Measurements from ENCODE around the gene CACNA1C. TPM values are rescaled to one million over a fixed set of nuclear protein-coding genes. Genes with fewer than 3 reads are reported as not detected.

Gene CACNA1C
- total RNA-seq, 2 donors from 2014 or later = 99.2 to 127 TPM

DNA sequence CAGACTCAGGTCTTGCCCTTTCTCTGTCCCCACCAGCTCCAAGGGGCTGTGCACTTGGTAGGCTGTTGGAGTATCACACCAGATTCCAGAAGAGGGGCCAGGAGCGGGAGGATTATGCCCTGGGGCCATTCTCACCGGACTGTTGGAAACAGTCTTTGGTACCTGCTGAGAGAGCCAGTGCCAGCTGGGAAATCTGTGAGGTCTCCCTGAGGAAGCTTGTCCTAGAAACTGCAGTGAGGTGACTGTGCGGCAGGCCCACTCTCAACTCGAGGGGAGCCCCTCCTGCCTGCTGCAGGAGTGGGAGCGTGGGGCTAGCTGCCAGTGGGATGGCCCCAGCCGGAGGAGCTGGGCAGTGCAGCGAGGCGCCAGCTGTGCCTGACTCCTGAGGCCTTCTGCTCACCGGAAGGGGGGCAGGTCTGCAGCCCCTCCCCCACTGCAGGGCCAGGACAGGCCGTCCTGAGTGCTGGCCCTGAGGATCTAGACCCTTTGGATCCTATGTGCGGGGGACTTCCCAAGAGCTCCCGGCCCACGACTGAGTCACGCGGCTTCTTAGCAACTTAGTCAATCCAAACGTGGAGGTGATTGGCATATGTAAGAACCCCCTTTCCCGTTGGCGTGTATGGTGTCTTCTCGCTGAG is 295.2 kb downstream of the CACNA1C start:
- DNase-seq (no peak), ATAC-seq (peak; percentile 17 to 44)
- intact Hi-C loops (cut with DNase I) = no loop called here

DNA sequence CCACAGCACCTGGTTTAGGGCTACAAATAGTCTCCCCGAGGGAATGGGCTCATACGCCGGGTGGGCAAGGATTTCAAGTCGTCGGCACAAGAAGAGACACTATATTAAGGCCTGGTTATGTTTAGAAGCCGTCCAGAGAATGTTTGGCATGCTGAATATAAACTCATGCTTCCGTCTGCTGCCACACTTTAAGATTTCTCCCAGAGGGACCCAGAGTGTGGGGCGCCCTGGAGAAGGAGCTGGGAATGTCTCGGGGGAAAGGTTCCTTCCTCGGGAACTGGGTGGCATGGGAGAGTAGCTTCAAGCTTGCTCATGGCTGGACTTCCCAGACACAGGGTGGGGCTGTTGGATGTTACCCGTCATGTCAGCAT is 295.7 kb downstream of the CACNA1C start:
- DNase-seq = no peak
- no peak for ATAC-seq
- intact Hi-C loops (cut with DNase I) = no loop called here

DNA sequence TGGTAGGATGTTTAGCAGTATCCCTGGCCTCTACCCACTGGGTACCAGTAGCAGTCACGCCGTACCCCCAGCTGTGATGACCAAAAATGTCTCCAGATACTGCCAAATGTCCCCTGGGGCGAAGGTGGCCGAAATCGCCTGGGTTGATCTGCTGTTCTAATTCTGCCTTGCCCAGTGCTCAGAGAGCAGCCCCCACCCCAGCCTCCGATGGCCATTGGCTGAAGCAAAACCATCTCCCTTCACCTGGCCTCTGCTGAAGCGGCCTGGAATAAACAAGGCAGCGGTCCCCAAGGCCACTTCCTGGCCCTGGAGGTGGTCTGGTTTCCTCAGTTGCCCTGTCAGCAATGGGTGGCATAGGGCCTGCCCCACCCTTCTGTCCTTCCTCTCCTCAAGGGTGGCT is 298.4 kb downstream of the CACNA1C start:
- intact Hi-C loops (cut with DNase I) = no loop called here
- ATAC-seq = no peak
- no peak for DNase-seq

DNA sequence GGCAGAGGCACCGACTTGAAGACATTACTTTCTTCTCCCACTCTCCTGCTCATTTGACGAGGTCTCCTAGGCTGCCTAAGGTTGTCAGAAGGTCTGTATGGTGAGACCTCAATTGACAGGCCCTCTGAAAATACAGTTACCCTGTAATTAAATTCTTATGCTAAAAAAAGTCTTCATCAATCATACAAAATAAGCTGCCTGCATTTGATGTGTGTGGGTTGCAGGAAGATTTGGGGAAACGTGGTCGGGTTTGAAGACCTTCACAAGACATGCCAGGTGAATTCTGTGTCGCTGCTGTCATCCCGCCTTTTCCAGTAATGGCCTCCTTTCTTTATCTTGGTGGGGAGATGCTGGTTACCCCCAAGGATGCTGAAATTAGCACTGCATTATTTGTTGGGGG is 299.4 kb downstream of the CACNA1C start:
- DNase-seq (no peak), ATAC-seq (no peak)
- intact Hi-C loops (cut with DNase I) = no loop called here

DNA sequence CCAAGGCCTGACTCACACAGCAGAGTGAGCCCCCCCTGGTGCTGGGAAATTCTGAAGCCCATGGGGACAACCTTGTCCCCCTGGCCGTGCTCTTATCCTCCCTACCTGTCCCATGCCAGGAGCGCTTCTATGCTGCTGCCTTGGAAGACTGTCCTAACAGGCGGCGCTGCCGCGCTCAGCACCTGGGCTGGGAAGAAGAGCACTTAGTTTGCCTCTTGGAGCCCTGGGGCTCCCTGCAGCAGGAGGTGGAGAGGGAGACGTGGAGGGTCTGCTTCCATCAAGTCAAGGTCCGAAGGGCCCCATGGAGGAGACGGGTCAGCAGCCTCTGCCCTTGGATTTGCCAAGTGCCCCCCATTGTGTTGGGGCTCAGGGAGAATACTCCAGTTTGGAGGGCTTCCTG is 300.5 kb downstream of the CACNA1C start:
- ATAC-seq (no peak), DNase-seq (no peak)
- intact Hi-C loops (cut with DNase I) = no loop called here

DNA sequence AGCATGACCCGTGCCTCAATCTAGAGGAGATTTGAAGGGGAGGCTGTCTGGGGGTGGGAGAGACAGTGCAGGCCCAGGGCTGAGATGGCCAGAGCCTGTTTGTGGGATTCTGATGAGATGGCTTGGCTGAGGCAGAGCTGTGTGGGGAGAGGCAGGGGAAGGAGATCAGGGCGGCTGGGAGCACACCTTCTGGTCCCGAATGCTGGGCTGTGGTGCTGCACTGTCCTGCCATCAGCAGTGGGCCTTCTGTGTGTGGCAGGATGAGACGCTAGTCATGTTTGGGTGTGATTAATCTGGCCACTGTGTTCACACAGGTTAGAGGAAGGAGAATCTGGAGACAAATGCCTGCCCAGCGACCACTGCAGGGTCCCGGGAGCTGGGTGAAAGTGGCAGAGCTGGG is 300.9 kb downstream of the CACNA1C start:
- ATAC-seq (no peak), DNase-seq (no peak)
- intact Hi-C loops (cut with DNase I) = no loop called here

DNA sequence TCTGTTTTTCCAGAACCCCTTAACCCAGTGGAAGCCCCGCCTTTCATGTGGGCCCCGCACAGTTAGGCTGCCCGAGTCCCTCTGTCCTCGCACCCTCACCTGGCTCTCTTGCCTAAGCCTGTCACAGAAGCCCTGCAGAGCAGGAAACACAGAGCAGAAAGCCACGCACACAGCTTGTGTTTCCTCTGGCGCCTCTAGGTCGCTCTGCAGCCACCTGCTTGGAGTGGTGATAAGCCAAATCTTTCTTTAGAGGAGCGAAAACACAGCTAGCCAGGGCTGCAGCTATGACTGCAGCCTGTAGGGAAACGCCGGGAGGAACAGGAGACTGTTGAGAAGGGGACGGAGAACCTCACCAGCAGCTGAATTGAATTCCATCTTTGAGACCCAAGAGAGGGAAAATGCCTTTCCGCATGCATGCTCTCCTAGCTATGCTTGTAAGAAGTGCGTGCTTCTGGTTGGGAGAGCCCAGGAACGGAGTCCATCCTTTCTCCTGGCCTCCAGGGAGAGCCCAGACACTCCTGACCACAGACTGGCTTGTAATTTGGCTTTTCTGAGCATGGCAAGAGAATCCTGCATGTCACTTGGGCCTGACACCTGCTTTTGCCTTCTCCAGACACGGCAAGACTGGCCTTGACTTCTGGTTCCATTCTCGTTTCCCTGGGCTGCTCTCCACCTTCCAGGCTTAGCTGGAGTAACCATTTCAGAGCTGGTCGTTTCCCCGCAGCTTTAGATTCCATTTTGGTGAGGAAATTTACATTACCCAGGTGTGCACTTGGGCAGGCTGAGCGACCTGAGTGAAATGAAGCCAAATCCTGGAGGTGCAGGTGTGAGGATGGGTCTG is 301.6 kb downstream of the CACNA1C start:
- intact Hi-C loops (cut with DNase I) = no loop called here
- DNase-seq = no peak
- ATAC-seq = peak; percentile 45 to 73

DNA sequence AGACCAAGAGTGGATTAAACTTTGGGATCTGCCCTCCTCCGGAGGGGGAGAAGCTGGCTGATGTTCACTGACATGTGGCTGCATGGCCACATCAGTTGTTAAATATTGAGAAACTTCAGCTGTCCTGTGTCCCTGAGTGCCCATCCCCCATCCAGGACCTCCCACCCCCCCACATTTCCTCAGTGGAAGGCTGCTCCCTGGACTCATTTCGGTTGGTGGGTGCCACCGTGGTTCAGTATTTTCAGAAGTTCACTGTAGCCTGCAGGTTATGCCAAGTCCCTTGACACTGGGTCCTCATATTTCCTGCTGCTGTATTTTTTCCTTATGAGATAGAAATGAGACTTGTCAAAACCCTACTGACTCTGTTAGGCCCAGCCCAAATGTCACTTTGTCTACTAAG is 302.4 kb downstream of the CACNA1C start:
- intact Hi-C loops (cut with DNase I) = no loop called here
- no peak for ATAC-seq
- no peak for DNase-seq

DNA sequence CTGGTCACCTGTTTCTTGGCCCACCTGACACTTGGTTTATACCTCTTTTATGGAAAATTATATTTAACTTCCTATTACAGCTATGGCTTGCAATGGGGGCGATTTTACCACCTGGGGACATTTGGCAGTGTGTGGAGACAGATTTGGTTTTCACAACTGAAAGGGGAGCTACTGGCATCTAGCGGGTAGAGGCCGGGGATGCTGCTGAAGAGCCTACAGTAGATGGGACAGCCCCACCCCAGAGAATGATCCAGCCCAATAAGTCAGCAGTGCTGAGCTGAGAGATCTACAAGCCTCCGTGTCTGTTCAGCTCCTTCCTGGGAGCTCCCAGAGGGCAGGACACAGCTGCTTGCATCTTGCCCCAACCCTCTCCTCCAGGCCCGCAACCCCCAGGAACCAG is 302.8 kb downstream of the CACNA1C start:
- ATAC-seq = no peak
- intact Hi-C loops (cut with DNase I) = no loop called here
- no peak for DNase-seq

DNA sequence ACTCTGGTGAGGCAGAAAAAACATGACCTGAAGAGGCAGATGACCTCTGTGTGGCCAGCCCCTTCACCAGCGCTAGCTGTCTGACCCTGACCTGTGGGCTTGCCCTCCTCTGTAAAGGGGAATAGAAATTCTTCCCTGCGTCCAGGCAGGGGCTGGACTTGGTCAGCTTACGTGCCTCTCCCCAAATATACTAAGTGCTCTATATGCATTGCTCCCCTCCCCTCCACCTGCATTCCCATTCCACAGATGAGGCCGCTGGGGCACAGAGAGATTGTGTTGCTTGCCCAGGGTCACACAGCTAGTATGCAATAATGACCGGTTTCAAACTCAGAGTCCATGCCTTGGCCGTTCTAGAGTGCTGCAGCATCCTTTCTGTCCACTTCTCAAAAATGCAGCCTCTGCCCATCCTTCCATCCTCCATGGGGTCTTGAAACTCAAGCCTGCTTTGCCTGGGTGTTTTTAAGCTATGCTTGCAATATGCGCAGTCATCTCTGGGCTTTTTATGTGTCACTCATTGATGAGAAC is 303.9 kb downstream of the CACNA1C start:
- no peak for ATAC-seq
- intact Hi-C loops (cut with DNase I) = no loop called here
- no peak for DNase-seq

DNA sequence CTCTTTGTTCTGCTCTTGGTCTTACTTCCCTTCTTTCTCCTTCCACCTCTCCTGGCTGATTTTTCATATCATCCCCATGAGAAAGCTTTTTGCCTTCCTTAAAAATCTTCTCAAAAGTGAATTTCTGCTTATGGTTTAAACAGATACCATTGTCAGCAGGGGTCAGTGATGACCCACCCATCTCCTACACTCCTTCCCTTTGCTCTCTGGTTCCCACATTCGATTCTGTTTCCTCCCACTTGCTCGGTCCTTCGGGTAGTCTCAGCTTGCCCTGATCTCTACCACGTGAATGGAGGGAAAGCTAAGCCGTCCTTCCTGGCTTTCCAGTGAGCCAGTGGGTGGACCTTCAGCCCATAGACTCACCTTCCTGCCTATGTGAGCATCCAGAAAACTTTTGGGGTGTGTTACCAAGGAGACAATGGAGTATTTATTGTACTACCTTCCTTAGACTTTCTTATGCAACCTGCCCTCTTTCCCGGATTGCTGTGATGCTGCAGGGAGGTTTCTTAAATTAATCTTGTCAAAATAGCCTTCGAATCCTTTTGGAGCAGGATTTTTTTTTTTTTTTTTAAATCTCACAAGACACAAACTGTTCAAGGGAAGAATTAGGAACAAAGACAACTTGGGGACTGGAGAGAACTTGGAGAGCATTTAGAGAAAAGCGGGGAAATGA is 306.3 kb downstream of the CACNA1C start:
- DNase-seq (no peak), ATAC-seq (peak; percentile 40 to 44)
- intact Hi-C loops (cut with DNase I) = no loop called here

DNA sequence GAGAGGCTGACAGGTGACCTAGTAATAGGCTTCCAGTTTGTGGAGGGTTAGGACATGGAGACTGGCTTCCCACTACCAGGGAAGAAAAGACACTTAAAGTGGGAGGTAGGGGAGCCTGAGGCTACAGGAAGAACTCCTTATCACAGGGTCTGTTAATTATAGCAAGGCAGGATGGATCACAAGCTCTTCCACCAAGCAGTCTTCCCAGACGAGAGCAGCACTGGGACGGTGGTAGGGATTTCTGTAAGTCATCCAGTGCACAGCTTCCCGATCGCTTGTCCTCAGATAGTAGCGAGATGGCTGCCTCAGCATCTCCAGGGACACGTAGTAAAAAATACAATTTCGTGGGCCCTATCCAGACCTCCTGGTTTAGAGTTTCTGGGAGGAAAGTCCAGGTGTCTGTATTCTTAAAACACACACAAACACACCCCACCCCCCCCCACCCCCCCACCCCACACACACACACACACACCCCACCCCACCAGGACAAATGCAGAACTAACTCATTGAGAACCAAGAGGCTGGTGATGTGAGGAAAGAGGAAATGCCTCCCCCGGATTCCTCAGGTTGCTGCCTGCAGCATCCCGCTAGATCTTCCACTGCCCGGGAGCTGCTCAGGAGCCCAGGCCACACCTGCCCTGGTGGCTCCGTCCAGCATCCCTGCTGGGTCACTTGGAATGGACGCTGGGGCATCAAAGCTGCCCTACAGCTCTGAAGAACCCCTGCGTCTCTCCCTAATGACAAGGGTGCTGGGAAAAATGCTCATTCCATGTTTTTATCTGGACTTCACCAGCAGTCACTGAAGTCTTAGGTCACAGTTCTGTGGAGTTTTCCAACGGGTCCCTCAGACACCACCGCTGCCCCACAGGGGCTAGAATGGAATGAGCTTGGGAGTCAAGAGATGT is 307.2 kb downstream of the CACNA1C start:
- no peak for DNase-seq
- intact Hi-C loops (cut with DNase I) = no loop called here
- ATAC-seq = no peak

DNA sequence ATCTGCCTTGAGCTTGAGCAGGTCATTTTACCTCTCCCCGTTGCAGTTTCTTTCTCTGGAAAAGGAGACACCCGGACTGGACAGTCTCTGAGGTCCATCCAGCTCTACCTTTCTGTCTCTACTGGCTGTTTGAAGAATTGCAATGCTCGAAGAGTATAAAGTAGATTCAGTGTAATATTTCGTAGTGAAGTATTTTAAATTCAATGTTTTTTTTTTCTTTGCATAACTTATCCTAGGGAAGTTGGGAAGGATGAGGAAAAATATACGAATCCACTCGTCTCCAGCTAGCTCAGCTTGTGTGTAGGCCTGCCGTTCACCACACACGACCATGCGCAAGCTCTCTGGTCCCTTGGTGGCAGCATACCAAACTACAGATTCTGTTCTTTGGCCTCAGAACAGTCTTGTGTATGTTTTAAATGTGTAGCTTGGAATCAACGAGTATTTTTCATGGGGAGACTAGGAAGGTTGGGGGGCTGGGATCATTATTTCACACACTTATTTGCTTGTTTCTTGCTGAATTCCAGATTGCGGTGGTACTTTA is 307.9 kb downstream of the CACNA1C start:
- ATAC-seq = no peak
- intact Hi-C loops (cut with DNase I) = no loop called here
- no peak for DNase-seq

DNA sequence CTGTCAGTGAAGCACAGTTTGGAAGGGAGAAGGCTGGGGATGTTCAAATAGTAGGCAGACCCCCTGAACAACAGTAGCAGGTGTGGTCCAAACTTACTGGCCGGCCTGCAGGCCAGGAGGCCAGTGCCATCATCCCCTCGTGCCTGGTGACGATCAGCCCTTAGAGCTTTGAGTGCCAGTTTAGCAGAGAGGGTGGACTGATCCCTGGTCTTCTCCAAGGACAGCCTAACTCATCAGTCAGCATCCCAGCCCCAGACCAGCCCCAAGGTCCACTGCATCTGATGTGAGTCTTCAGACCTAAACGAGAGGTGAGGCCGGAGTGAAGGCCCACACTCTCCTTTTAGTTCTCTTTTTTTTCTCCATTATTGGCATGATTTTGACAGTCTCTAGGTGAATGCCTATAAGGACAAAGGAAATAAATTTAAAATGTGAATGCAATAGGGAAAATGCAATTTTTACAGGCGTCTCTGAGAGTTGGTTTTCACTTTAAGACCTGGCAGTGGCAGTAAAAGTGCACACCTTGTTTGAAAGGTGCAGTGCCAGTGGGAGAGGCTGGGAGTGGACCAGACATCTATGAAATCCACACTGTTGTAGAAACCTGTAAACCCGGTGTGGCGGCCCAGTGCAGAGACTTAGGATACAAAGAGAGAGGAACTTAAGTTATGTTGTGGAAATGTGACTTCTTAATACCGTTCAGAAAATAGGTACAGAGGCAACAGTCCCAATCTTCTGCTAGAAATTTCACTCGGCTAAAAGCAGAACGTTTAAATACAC is 311.2 kb downstream of the CACNA1C start:
- ATAC-seq (no peak), DNase-seq (no peak)
- intact Hi-C loops (cut with DNase I) = no loop called here

DNA sequence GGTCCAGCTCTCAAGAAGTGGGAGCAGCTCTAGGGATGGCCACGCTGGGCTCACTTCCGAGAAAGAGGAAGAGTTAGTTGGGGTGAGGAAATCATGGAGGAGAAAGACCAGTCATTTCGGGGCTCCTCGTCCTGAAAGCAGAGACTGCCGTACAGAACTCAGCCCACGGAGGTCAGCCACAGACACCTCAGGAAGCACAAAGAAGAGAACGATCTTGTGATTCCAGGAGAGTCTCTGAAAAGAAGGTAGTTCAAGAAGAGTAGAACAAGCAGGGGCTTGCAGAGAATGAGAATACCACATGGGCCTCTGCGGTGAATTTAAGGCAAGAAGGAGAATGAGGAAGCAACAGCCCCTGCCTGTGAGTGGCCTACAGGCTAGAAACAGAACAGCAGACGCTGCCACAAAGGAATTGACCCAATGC is 311.9 kb downstream of the CACNA1C start:
- DNase-seq = no peak
- ATAC-seq = no peak
- intact Hi-C loops (cut with DNase I) = no loop called here

DNA sequence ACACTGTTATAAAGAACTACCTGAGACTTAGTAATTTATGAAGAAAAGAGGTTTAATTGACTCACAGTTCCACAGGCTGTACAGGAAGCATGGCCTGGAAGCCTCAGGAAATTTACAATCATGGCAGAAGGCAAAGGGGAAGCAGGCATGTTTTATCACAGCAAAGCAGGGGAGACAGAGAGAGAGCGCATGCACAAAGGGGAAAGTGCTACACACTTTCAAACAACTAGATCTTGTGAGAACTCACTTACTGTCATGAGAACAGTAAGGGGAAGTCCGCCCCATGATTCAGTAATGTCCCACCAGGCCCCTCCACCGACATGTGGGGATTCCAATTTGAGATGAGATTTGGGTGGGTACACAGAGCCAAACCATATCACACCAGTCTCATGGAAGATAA is 313.9 kb downstream of the CACNA1C start:
- ATAC-seq = no peak
- no peak for DNase-seq
- intact Hi-C loops (cut with DNase I) = no loop called here

DNA sequence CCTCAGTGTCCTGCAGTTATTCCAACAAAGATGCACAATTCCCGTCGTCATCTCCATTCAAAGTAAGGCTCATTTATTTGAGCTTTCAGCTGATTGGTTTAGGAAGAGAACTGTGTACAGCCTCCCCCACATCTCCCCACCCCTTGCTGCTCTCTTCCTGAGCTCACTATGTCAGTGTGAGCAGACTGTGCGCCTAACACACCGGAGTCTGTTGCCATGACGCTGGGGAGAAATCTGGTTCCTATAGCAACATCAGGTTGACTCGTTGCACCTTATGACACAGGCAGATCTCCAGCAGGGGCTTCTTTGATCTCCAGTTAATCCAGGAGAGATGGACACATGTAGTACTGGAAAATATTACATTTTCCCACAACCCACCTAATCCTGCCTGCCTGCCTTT is 319.4 kb downstream of the CACNA1C start:
- ATAC-seq (no peak), DNase-seq (no peak)
- intact Hi-C loops (cut with DNase I) = no loop called here

DNA sequence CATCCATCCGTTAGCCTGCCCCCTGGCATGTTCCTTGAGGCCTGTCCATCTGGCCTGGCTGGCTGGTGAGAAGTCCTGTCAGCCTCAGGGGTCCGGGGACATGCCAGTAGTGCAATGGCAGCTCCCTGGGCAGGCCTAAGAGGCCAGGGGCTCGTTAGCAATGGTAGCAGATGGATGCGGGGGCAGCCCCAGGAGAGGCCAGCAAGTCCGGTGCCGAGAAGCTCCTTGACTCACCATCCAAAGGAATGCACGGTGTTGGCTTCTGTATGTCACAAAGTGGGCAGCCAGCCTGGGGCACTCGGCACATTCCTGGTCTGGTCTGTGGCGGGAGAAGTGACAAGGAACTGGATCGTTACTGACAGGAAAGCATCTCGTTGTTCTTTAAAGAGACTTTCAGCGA is 319.9 kb downstream of the CACNA1C start:
- intact Hi-C loops (cut with DNase I) = no loop called here
- peak; percentile 84 to 92 for ATAC-seq
- DNase-seq = peak; percentile 42

All from left cardiac atrium (tissue), 4 donors.